ENCODE data around the gene PPP1R27. TPM values are rescaled to one million over a fixed set of nuclear protein-coding genes. Genes with fewer than 3 reads are reported as not detected.

PPP1R27 gene
- total RNA-seq, 1 experiment from 2014 or later = not detected

DNA sequence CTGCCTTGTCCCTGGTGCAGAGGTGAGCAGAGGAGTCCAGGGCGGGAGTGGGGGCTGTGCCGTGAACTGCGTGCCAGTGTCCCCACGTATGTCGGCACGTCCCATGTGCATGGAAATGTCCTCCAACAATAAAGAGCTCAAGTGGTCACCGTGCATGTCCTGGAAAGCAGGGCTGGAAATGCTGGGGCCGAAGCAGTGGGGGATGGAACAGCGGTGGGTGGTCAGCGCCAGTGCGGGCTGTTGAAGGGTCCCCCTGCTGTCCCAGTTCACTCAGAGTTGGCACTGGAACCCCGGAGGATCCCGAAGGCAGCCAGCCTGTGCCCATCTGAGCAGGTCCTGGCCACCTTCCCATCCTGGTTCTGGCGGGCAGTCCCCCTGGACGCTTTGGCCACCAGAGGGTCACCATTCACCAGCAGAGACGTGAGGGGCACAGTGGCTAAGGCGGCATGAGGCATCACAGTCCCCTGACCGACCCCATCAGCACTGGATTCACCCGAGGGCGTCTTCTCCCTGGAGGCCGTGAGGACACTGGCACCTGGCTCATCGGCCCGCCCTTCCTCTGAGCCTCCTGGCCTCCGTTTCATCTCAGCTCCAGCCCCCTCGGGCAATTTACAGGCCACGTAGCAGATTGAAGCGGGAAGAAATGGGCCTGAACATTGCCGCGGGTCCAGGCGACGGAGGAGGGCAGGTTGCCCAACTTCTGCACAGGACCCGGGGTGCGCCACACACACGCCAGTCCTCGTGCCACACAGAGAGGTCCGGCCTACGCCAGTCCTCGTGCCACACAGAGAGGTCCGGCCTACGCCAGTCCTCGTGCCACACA is 20.8 kb downstream of the PPP1R27 start:
- intact Hi-C loops (cut with micrococcal nuclease) = no loop called here
- H3K4me3 Mint-ChIP-seq (ENCODE audit: unreplicated experiment) = no peak overlapping the region
- peaks cover 43% of the 10 kb centered on the region for H3K27me3 Mint-ChIP-seq (ENCODE audit: insufficient read depth, unreplicated experiment)
- no peak for TF ChIP-seq CTCF (IDR thresholded peaks at IDR 0.05; ENCODE audit: unreplicated experiment)
- no peak for DNase-seq (ENCODE audit: unreplicated experiment)
- H3K4me1 Mint-ChIP-seq (ENCODE audit: insufficient read depth, unreplicated experiment) = peaks cover 12% of the 10 kb centered on the region
- ChIA-PET POLR2A (no interaction called here), CTCF (interaction anchor here (0.7 kb wide), 1 partner anchor 540 kb away, joined by 5 read pairs; no protein-coding TSS in a partner anchor)
- no TSS peak for BruUV-seq (replicated peaks)
- no peaks in the 10 kb centered on the region for H3K36me3 Mint-ChIP-seq (ENCODE audit: insufficient read depth, unreplicated experiment)
- no peaks in the 10 kb centered on the region for H3K9me3 Mint-ChIP-seq (ENCODE audit: unreplicated experiment)
- no peak overlapping the region for H3K27ac Mint-ChIP-seq (ENCODE audit: low read depth, unreplicated experiment)

- peaks cover 51% of the 10 kb centered on the region for H3K27me3 Mint-ChIP-seq (ENCODE audit: insufficient read depth, unreplicated experiment)
- H3K9me3 Mint-ChIP-seq (ENCODE audit: unreplicated experiment) = no peaks in the 10 kb centered on the region
- H3K27ac Mint-ChIP-seq (ENCODE audit: low read depth, unreplicated experiment) = no peak overlapping the region
- CTCF ChIA-PET = interaction anchor here (0.7 kb wide), 1 partner anchor 539 kb away, joined by 5 read pairs; no protein-coding TSS in a partner anchor
- H3K4me3 Mint-ChIP-seq (ENCODE audit: unreplicated experiment) = no peak overlapping the region
- no TSS peak for BruUV-seq (replicated peaks)
- no peaks in the 10 kb centered on the region for H3K36me3 Mint-ChIP-seq (ENCODE audit: insufficient read depth, unreplicated experiment)
- intact Hi-C loops (cut with micrococcal nuclease) = no loop called here
- H3K4me1 Mint-ChIP-seq (ENCODE audit: insufficient read depth, unreplicated experiment) = peaks cover 15% of the 10 kb centered on the region
- no peak for DNase-seq (ENCODE audit: unreplicated experiment)
- no peak for TF ChIP-seq CTCF (IDR thresholded peaks at IDR 0.05; ENCODE audit: unreplicated experiment)
- POLR2A ChIA-PET = no interaction called here
Measured at GRCh38 chr17:81813371-81813684, 21.5 kb downstream of the PPP1R27 start.

- intact Hi-C loops (cut with micrococcal nuclease) = no loop called here
- CTCF ChIA-PET = no interaction called here
- no peak overlapping the region for H3K4me3 Mint-ChIP-seq (ENCODE audit: unreplicated experiment)
- no TSS peak for BruUV-seq (replicated peaks)
- H3K4me1 Mint-ChIP-seq (ENCODE audit: insufficient read depth, unreplicated experiment) = peaks cover 14% of the 10 kb centered on the region
- no peaks in the 10 kb centered on the region for H3K36me3 Mint-ChIP-seq (ENCODE audit: insufficient read depth, unreplicated experiment)
- H3K27ac Mint-ChIP-seq (ENCODE audit: low read depth, unreplicated experiment) = no peak overlapping the region
- no peak for TF ChIP-seq CTCF (IDR thresholded peaks at IDR 0.05; ENCODE audit: unreplicated experiment)
- no peaks in the 10 kb centered on the region for H3K9me3 Mint-ChIP-seq (ENCODE audit: unreplicated experiment)
- H3K27me3 Mint-ChIP-seq (ENCODE audit: insufficient read depth, unreplicated experiment) = peaks cover 51% of the 10 kb centered on the region
- POLR2A ChIA-PET = no interaction called here
- no peak for DNase-seq (ENCODE audit: unreplicated experiment)
Measured at GRCh38 chr17:81812571-81813370, 22.1 kb downstream of the PPP1R27 start.

DNA sequence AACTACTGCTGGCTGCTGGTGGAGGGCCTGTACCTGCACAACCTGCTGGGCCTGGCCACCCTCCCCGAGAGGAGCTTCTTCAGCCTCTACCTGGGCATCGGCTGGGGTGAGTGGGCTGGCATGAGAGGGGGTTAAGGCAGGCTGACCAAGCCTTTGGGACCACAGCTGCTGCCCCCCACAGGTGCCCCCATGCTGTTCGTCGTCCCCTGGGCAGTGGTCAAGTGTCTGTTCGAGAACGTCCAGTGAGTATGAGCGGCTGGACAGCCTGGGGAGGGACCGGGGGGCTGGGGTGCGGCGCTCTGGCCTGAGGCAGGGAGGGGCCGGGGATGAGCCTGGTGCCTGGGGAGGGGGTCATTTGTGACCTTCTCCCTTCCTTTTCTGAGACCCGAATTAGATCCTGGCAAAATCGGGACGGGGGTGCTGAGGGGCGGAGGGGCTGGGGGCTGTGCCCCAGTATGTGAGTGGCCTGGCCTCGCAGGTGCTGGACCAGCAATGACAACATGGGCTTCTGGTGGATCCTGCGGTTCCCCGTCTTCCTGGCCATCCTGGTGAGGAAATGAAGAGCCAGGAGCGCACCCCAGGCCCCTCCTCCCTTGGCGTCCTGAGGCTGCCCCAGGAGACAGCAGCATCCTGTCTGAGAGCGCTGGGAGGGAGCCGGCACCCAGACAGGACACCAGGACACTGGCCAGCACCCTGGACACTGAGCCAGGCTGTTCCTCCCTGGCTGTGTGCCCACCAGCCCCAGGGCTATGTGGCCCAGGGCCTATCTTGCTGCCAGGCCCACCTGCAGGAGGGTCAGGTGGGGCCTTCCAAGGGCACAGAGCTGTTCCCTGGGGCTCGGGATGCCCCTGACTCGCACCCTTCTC is 22.9 kb downstream of the PPP1R27 start:
- BruUV-seq (replicated peaks) = no TSS peak
- Mint-ChIP-seq H3K9me3 (ENCODE audit: unreplicated experiment) (no peaks in the 10 kb centered on the region), H3K4me3 (ENCODE audit: unreplicated experiment) (no peak overlapping the region), H3K4me1 (ENCODE audit: insufficient read depth, unreplicated experiment) (peaks cover 9% of the 10 kb centered on the region), H3K27me3 (ENCODE audit: insufficient read depth, unreplicated experiment) (peaks cover 51% of the 10 kb centered on the region), H3K36me3 (ENCODE audit: insufficient read depth, unreplicated experiment) (no peaks in the 10 kb centered on the region), H3K27ac (ENCODE audit: low read depth, unreplicated experiment) (no peak overlapping the region)
- ChIA-PET CTCF (no interaction called here), POLR2A (no interaction called here)
- no peak for DNase-seq (ENCODE audit: unreplicated experiment)
- intact Hi-C loops (cut with micrococcal nuclease) = no loop called here
- TF ChIP-seq CTCF (IDR thresholded peaks at IDR 0.05; ENCODE audit: unreplicated experiment) = no peak
